ENCODE data around the gene PIAS1. TPM values are rescaled to one million over a fixed set of nuclear protein-coding genes. Genes with fewer than 3 reads are reported as not detected.

Gene PIAS1
- total and polyA plus RNA-seq, 2 donors from 2014 or later = 10.6 to 44.3 TPM

DNA sequence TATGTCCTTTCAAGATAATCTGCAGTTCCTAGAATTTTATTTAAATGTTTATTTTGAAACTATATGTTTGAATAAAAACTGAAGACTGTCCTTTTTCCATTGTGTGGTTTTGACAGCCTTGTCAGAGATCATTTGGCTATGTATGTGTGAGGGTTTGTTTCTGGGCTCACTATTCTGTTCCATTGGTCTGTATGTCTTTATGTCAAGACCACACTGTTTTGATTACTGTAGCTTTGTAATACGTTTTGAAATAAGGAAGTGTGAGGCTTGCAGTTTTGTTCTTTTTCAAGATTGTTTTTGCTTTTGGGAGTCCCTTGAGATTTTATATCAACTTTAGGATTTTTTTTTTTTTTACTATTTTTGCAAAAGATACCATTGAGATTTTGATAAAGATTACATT, 42.0 kb downstream of the PIAS1 start:
- intact Hi-C loops (cut with DNase I) = no loop called here
- no peaks in the 10 kb centered on the region for H3K36me3 ChIP-seq (ENCODE audit: control insufficient read depth in 2 of 3, insufficient read depth in 3 of 3, low read length in 3 of 3)
- H3K4me1 ChIP-seq (ENCODE audit: control insufficient read depth in 2 of 3, insufficient read depth in 2 of 3, low read depth in 1 of 3, low read length in 3 of 3) = peaks cover 0 to 4% (median 0%) of the 10 kb centered on the region in 3 donors
- TF ChIP-seq, protein P1, sequence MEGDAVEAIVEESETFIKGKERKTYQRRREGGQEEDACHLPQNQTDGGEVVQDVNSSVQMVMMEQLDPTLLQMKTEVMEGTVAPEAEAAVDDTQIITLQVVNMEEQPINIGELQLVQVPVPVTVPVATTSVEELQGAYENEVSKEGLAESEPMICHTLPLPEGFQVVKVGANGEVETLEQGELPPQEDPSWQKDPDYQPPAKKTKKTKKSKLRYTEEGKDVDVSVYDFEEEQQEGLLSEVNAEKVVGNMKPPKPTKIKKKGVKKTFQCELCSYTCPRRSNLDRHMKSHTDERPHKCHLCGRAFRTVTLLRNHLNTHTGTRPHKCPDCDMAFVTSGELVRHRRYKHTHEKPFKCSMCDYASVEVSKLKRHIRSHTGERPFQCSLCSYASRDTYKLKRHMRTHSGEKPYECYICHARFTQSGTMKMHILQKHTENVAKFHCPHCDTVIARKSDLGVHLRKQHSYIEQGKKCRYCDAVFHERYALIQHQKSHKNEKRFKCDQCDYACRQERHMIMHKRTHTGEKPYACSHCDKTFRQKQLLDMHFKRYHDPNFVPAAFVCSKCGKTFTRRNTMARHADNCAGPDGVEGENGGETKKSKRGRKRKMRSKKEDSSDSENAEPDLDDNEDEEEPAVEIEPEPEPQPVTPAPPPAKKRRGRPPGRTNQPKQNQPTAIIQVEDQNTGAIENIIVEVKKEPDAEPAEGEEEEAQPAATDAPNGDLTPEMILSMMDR (IDR thresholded peaks at IDR 0.05; ENCODE audit: borderline replicate concordance, extremely low read depth, insufficient read depth) = no peak
- H3K4me3 ChIP-seq (ENCODE audit: low read length in 3 of 3) = no peak overlapping the region
- FAIRE-seq (no peak), DNase-seq (no peak)
- H3K9ac ChIP-seq (ENCODE audit: low read length in 3 of 3) = no peak overlapping the region
- H3K27me3 ChIP-seq (ENCODE audit: control insufficient read depth, insufficient read depth, low read length) = no peaks in the 10 kb centered on the region
- H3K27ac ChIP-seq (ENCODE audit: low read depth in 2 of 2, low read length in 2 of 2) = no peak overlapping the region
- peaks cover 0 to 11% (median 2%) of the 10 kb centered on the region in 3 donors for H3K9me3 ChIP-seq (ENCODE audit: control insufficient read depth in 2 of 3, insufficient read depth in 1 of 3, low read length in 3 of 3)

DNA sequence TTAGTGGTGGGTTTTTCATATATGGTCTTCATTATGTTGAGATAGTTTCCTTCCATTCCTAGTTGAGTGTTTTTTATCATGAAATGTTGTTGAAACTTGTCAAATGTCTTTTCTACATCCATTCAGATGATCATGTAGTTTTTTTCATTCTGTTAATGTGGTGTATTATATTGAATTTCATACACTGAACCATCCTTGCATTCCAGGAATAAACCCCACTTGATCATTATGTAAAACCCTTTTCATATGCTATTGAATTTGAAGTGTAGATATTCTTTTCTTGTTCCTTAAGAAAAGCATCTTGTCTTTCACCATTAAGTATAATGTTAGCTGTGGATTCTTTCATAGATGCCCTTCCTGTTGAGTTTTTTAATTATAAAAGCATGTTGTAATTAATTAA, 42.9 kb downstream of the PIAS1 start:
- Histone ChIP-seq H3K9me3 (ENCODE audit: control insufficient read depth in 2 of 3, insufficient read depth in 1 of 3, low read length in 3 of 3) (peaks cover 0 to 11% (median 2%) of the 10 kb centered on the region in 3 donors), H3K27me3 (ENCODE audit: control insufficient read depth, insufficient read depth, low read length) (no peaks in the 10 kb centered on the region), H3K27ac (ENCODE audit: low read depth in 2 of 2, low read length in 2 of 2) (no peak overlapping the region), H3K4me3 (ENCODE audit: low read length in 3 of 3) (no peak overlapping the region), H3K4me1 (ENCODE audit: control insufficient read depth in 2 of 3, insufficient read depth in 2 of 3, low read depth in 1 of 3, low read length in 3 of 3) (peaks cover 0 to 4% (median 0%) of the 10 kb centered on the region in 3 donors), H3K9ac (ENCODE audit: low read length in 3 of 3) (no peak overlapping the region), H3K36me3 (ENCODE audit: control insufficient read depth in 2 of 3, insufficient read depth in 3 of 3, low read length in 3 of 3) (no peaks in the 10 kb centered on the region)
- FAIRE-seq (no peak), DNase-seq (no peak)
- intact Hi-C loops (cut with DNase I) = no loop called here
- TF ChIP-seq, protein P1 (IDR thresholded peaks at IDR 0.05; ENCODE audit: borderline replicate concordance, extremely low read depth, insufficient read depth) = no peak

DNA sequence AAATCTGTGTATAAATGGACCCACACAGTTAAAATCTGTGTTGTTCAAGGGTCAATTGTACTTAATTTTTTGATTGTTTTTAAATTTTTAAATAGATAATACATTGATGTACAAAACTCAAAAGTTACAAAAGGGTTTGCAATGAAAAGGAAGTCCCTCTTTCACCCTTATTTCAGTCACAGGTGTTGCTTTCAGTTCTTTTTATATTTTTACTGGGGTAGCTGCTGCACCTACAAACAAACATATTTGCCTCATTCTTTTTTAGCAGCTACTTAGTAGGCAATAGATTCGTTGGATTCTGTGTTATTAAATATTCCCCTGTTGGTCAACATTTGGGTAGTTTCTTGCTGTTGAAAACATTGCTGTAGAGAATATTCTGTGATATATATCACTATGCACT, 44.4 kb downstream of the PIAS1 start:
- TF ChIP-seq, protein P1 (IDR thresholded peaks at IDR 0.05; ENCODE audit: borderline replicate concordance, extremely low read depth, insufficient read depth) = no peak
- DNase-seq (no peak), FAIRE-seq (no peak)
- Histone ChIP-seq H3K27me3 (ENCODE audit: control insufficient read depth, insufficient read depth, low read length) (no peaks in the 10 kb centered on the region), H3K27ac (ENCODE audit: low read depth in 2 of 2, low read length in 2 of 2) (no peak overlapping the region), H3K4me3 (ENCODE audit: low read length in 3 of 3) (no peak overlapping the region), H3K9me3 (ENCODE audit: control insufficient read depth in 2 of 3, insufficient read depth in 1 of 3, low read length in 3 of 3) (peaks cover 0 to 11% (median 2%) of the 10 kb centered on the region in 3 donors), H3K4me1 (ENCODE audit: control insufficient read depth in 2 of 3, insufficient read depth in 2 of 3, low read depth in 1 of 3, low read length in 3 of 3) (peaks cover 0 to 4% (median 0%) of the 10 kb centered on the region in 3 donors), H3K9ac (ENCODE audit: low read length in 3 of 3) (no peak overlapping the region), H3K36me3 (ENCODE audit: control insufficient read depth in 2 of 3, insufficient read depth in 3 of 3, low read length in 3 of 3) (peaks cover 0 to 2% (median 1%) of the 10 kb centered on the region in 3 donors)
- intact Hi-C loops (cut with DNase I) = no loop called here

DNA sequence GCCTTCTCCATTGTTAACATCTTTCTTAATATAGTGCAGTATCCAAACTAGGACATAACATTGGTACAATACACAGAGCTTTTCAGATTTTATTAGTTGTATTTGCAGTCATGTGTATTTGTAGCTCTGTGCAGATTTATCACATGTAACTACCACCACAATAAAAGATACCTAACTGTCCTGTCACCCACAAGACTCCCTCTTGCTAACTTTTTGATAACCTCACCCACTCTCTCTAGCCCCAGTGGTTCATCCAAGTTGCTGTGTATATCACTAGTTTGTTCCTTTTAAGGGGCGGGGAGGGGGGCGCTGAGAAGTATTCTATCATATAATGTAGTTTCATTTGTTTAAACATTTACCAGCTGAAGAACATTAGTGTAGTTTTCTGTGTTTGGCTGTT, 46.1 kb downstream of the PIAS1 start:
- H3K4me3 ChIP-seq (ENCODE audit: low read length in 3 of 3) = no peak overlapping the region
- intact Hi-C loops (cut with DNase I) = no loop called here
- no peak for FAIRE-seq
- TF ChIP-seq, protein P1 (IDR thresholded peaks at IDR 0.05; ENCODE audit: borderline replicate concordance, extremely low read depth, insufficient read depth) = no peak
- no peak overlapping the region for H3K9ac ChIP-seq (ENCODE audit: low read length in 3 of 3)
- H3K27ac ChIP-seq (ENCODE audit: low read depth in 2 of 2, low read length in 2 of 2) = no peak overlapping the region
- DNase-seq = no peak
- H3K27me3 ChIP-seq (ENCODE audit: control insufficient read depth, insufficient read depth, low read length) = no peaks in the 10 kb centered on the region
- peaks cover 0 to 11% (median 2%) of the 10 kb centered on the region in 3 donors for H3K9me3 ChIP-seq (ENCODE audit: control insufficient read depth in 2 of 3, insufficient read depth in 1 of 3, low read length in 3 of 3)
- peaks cover 0 to 4% (median 0%) of the 10 kb centered on the region in 3 donors for H3K4me1 ChIP-seq (ENCODE audit: control insufficient read depth in 2 of 3, insufficient read depth in 2 of 3, low read depth in 1 of 3, low read length in 3 of 3)
- H3K36me3 ChIP-seq (ENCODE audit: control insufficient read depth in 2 of 3, insufficient read depth in 3 of 3, low read length in 3 of 3) = peaks cover 2 to 5% (median 3%) of the 10 kb centered on the region in 3 donors
